ENCODE measurements around the gene CD44. TPM values are rescaled to one million over a fixed set of nuclear protein-coding genes. Genes with fewer than 3 reads are reported as not detected.

The CD44 gene
- total RNA-seq, 1 donor from 2014 or later = 0.65 TPM

GRCh38 chr11:35114906-35115687 lies 23.9 kb upstream of the CD44 start:
- TF ChIP-seq, protein P1, sequence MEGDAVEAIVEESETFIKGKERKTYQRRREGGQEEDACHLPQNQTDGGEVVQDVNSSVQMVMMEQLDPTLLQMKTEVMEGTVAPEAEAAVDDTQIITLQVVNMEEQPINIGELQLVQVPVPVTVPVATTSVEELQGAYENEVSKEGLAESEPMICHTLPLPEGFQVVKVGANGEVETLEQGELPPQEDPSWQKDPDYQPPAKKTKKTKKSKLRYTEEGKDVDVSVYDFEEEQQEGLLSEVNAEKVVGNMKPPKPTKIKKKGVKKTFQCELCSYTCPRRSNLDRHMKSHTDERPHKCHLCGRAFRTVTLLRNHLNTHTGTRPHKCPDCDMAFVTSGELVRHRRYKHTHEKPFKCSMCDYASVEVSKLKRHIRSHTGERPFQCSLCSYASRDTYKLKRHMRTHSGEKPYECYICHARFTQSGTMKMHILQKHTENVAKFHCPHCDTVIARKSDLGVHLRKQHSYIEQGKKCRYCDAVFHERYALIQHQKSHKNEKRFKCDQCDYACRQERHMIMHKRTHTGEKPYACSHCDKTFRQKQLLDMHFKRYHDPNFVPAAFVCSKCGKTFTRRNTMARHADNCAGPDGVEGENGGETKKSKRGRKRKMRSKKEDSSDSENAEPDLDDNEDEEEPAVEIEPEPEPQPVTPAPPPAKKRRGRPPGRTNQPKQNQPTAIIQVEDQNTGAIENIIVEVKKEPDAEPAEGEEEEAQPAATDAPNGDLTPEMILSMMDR (conservative IDR thresholded peaks at IDR 0.05) = no peak
- H3K9me3 Mint-ChIP-seq = no peaks in the 10 kb centered on the region
- H3K4me3 Mint-ChIP-seq = no peak overlapping the region
- H3K27ac Mint-ChIP-seq (ENCODE audit: unreplicated experiment) = no peak overlapping the region
- H3K27me3 Mint-ChIP-seq (ENCODE audit: low read depth) = peaks cover 36% of the 10 kb centered on the region
- no peaks in the 10 kb centered on the region for H3K4me1 Mint-ChIP-seq
- H3K36me3 Mint-ChIP-seq (ENCODE audit: low read depth) = no peaks in the 10 kb centered on the region
- DNase-seq (ENCODE audit: low read depth, low spot score) = no peak

- Mint-ChIP-seq H3K4me1 (no peaks in the 10 kb centered on the region), H3K27me3 (ENCODE audit: low read depth) (peaks cover 40% of the 10 kb centered on the region)
- DNase-seq (ENCODE audit: low read depth, low spot score) = no peak
These were observed 23.3 kb upstream of the CD44 start for GRCh38 chr11:35115688-35116030.

DNA sequence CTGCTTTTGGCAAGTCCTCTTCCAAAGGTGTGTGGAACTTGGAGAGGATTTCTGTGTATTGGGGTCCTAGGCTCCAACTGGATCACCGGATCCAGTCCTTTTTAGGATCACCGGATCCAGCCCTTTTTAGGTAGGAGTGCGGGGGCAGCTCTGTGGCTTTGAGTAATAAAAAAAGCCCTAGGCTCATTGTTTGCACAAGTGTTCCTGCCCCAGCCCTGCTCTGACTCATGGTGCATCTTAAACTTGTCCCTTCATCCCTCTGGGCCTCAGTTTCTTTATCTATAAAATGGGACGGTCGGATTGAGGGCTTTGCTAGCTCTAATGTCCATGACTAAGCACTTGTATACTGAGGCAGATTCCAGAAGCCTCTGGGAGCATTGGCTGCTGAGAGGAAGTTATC lies 22.7 kb upstream of the CD44 start:
- no peak overlapping the region for H3K4me3 Mint-ChIP-seq
- H3K4me1 Mint-ChIP-seq = no peaks in the 10 kb centered on the region
- peaks cover 46% of the 10 kb centered on the region for H3K27me3 Mint-ChIP-seq (ENCODE audit: low read depth)
- H3K9me3 Mint-ChIP-seq = no peaks in the 10 kb centered on the region
- H3K27ac Mint-ChIP-seq (ENCODE audit: unreplicated experiment) = no peak overlapping the region
- no peaks in the 10 kb centered on the region for H3K36me3 Mint-ChIP-seq (ENCODE audit: low read depth)
- TF ChIP-seq, protein P1 (conservative IDR thresholded peaks at IDR 0.05) = no peak
- no peak for DNase-seq (ENCODE audit: low read depth, low spot score)

More at GRCh38 chr11:35115688-35116030, 23.3 kb upstream of the CD44 start:
- Mint-ChIP-seq H3K9me3 (no peaks in the 10 kb centered on the region), H3K27ac (ENCODE audit: unreplicated experiment) (no peak overlapping the region), H3K4me3 (no peak overlapping the region), H3K36me3 (ENCODE audit: low read depth) (no peaks in the 10 kb centered on the region)
- TF ChIP-seq, protein P1 (conservative IDR thresholded peaks at IDR 0.05) = no peak

DNA sequence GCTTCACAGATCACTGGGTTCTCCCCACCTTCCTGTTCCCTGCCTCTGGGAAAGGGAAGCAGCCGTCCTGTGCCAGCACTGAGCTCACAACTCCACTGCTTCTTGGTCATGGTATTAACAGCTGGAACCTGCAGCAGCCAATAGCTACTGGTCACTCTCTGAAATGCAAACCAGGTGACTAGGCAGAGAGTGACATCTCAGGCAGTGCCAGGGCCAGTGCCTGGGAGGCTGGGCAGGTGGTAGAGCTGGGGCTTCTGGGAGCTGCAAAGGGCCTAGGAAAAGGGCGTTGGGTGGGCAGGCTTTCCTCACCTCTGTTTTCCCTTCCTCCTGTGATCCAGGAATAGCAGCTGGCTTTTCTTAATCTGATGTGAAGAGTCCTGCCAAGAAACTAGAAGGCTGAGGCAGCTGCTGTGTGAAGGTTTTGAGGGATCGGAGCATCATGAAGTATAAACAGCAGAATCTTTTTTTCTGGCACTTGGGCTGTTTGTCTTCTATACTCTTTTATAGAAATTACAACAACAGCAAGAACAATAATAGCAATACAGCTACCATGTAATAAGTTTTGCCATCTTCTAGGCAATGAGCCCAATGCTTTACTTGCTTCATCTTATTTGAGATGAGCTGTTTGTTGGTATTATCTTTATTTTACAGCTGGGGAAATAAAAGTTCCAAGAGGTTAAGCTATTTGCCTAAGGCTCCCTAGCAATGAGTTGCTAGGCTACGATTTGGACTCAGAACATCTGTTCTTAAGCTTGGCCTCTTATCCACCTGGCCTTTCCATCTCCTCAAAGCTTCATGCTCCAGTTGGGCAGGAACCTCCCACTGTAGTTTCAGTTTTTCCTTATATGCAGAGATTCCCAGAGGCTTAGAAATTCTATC lies 22.0 kb upstream of the CD44 start:
- Mint-ChIP-seq H3K4me3 (no peak overlapping the region), H3K27ac (ENCODE audit: unreplicated experiment) (no peak overlapping the region), H3K36me3 (ENCODE audit: low read depth) (no peaks in the 10 kb centered on the region), H3K27me3 (ENCODE audit: low read depth) (peaks cover 51% of the 10 kb centered on the region), H3K4me1 (no peaks in the 10 kb centered on the region), H3K9me3 (no peaks in the 10 kb centered on the region)
- no peak for DNase-seq (ENCODE audit: low read depth, low spot score)
- TF ChIP-seq, protein P1 (conservative IDR thresholded peaks at IDR 0.05) = no peak

DNA sequence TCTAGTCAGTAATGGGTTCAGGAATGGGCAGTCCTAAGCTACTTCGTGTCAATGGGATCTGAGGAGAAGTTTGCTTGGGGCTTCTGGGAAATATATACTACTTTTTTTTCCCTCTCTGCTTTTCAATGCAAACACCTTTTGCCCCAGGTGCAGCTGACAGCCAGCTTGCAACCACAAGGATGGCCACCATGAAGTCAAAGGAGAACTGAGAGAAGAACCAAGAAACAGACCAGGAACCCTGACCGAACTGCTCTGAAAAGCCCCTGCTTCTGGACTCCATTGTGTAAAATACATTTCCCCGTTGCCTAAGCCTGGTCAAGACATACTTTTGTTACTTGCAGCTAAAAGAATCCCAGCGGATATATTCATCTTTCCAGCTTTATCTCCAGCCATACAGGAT lies 20.1 kb upstream of the CD44 start:
- no peaks in the 10 kb centered on the region for H3K9me3 Mint-ChIP-seq
- TF ChIP-seq, protein P1 (conservative IDR thresholded peaks at IDR 0.05) = no peak
- DNase-seq (ENCODE audit: low read depth, low spot score) = no peak

More for the DNA sequence above, 20.1 kb upstream of the CD44 start:
- Mint-ChIP-seq H3K36me3 (ENCODE audit: low read depth) (no peaks in the 10 kb centered on the region), H3K4me3 (no peak overlapping the region), H3K27me3 (ENCODE audit: low read depth) (peaks cover 48% of the 10 kb centered on the region), H3K4me1 (no peaks in the 10 kb centered on the region), H3K27ac (ENCODE audit: unreplicated experiment) (no peak overlapping the region)
